Measurements from ENCODE around the gene DHDH.

DHDH gene

GRCh38 chr19:48953141-48953540, 19.6 kb downstream of the DHDH start:
- no peak for DNase-seq

DNA sequence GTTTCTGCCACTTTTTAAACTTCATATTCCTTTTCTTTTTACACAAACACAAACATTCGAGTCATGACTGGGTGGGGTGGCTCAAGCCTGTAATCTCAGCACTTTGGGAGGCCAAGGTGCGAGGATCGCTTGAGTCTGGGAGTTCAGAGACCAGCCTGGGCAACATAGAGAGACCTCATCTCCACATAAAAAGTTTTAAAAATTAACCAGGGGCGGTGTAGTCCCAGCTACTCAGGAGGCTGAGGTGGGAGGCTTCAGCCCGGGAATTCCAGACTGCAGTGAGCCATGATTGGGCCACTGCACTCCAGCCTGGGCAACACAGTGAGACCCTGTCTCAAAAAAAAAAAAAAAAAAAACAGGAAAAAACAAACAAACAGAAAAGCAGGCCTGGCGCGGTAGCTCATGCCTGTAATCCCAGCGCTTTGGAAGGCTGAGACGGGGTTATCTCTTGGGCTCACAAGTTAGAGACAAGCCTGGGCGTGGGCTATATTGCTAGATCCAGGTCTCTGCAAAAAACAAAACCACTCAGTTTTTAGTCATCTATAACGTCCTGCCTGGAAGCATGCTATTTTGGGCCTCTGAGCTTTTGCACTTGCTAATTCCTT, 20.6 kb downstream of the DHDH start:
- DNase-seq, result no peak

- DNase-seq, result peak; percentile 20 to 71
These were observed 21.3 kb downstream of the DHDH start, which contains the start of gene BAX for GRCh38 chr19:48954595-48955307. TSS of gene BAX (plus strand) at chr19:48954875. CDS start at chr19:48954929, 54 bp downstream.

DNA sequence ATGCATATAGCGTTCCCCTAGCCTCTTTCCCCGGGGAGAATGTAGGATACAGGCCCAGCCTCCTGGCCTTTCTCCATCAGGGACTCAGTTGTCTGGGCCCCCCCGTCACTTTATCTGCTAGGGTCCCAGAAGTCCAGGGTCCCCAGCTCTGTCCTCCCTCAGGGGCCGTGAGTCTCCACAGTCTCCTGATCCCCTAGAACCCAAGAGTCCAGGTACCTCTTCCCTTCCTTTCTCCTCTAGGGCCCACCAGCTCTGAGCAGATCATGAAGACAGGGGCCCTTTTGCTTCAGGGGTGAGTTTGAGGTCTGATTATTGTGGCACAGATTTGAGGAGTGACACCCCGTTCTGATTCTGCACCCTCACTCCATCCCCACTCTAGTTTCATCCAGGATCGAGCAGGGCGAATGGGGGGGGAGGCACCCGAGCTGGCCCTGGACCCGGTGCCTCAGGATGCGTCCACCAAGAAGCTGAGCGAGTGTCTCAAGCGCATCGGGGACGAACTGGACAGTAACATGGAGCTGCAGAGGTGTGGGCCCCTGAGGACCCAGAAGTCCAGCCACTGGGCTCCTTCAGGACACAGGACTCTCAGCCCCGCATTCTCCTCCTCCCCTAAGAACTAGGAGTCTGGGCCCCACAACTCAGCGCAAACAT, 21.9 kb downstream of the DHDH start:
- DNase-seq, result no peak

DNA sequence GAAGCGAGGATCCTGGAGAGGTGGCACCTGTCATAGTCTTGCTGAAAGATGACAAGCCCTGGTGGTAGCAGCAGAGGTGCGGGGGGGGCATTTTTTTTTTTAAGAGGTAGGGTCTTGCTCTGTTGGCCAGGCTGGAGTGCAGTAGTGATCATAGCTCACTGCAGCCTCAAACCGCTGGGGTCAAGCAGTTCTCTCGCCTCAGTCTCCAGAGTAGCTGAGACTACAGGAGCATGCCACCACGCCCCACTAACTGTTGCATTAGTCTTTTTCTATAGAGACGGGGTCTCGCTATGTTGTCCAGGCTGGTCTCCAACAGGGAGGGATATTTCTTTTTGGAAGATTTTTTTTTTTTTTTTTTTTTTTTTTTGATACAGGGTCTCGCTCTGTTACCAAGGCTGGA, 24.5 kb downstream of the DHDH start:
- DNase-seq, result no peak

DNA sequence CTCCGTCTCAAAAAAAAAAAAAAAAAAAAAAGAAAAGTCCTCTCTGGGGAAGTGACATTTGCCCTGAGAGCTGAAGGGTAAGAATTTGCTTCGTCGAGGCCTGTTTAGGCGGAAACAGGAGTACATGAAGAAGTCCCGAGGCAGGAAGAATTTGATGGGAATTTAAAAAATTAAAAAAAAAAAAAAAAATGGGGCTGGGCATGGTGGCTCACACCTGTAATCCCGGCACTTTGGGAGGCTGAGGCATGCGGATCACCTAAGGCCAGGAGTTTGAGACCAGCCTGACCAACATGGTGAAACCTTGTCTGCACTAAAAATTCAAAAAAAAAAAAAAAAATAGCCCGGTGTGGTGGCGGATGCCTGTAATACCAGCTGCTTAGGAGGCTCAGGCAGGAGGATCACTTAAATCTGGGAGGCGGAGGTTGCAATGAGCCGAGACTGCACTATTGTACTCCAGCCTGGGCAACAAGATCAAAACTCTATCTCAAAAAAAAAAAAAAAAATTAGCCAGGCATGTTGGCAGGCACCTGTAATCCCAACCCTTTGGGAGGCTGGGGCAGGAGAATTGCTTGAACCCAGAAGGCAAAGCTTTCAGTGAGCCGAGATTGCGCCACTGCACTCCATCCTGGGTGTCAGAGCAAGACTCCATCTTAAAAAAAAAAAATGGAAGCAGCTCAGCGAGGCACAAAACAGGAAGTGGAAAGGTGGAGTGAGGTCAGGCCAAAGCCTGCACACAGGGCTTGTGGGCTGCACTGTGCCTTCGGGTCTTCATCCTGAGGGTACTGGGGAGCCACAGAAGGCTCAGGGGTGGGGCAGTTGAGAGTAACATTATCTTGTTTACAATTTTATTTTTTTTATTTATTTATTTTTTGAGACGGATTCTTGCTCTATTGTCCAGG, 26.1 kb downstream of the DHDH start:
- no peak for DNase-seq

DNA sequence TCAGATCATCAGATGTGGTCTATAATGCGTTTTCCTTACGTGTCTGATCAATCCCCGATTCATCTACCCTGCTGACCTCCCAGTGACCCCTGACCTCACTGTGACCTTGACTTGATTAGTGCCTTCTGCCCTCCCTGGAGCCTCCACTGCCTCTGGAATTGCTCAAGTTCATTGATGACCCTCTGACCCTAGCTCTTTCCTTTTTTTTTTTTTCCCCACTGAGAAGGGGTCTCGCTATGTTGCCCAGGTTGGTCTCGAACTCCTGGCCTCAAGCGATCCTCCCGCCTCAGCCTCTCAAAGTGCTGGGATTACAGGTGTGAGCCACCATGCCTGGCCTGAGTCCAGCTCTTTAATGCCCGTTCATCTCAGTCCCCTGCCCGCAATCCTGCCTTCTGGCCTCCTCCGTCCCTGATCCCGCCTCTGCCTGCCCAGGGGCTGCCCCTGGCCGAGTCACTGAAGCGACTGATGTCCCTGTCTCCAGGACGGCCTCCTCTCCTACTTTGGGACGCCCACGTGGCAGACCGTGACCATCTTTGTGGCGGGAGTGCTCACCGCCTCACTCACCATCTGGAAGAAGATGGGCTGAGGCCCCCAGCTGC, 27.7 kb downstream of the DHDH start:
- DNase-seq, result no peak

DNA sequence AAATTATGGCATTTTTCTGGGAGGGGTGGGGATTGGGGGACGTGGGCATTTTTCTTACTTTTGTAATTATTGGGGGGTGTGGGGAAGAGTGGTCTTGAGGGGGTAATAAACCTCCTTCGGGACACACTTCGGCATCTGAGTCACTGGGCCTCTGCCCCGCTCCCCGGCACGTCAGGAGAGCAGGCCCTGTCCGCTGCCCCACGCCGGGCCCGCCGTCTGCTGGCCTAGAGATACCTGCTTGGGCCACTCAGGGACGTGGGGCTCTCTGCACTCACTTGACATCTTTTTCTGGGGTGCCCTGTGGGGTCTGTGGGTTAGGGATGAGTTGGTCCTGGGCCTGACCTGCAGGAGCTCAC, 28.2 kb downstream of the DHDH start:
- DNase-seq, result no peak

GRCh38 chr19:48962029-48962848, 28.7 kb downstream of the DHDH start:
- DNase-seq, result peak; percentile 40

- no peak for DNase-seq
These were observed 29.3 kb downstream of the DHDH start for GRCh38 chr19:48962849-48963165.

DNA sequence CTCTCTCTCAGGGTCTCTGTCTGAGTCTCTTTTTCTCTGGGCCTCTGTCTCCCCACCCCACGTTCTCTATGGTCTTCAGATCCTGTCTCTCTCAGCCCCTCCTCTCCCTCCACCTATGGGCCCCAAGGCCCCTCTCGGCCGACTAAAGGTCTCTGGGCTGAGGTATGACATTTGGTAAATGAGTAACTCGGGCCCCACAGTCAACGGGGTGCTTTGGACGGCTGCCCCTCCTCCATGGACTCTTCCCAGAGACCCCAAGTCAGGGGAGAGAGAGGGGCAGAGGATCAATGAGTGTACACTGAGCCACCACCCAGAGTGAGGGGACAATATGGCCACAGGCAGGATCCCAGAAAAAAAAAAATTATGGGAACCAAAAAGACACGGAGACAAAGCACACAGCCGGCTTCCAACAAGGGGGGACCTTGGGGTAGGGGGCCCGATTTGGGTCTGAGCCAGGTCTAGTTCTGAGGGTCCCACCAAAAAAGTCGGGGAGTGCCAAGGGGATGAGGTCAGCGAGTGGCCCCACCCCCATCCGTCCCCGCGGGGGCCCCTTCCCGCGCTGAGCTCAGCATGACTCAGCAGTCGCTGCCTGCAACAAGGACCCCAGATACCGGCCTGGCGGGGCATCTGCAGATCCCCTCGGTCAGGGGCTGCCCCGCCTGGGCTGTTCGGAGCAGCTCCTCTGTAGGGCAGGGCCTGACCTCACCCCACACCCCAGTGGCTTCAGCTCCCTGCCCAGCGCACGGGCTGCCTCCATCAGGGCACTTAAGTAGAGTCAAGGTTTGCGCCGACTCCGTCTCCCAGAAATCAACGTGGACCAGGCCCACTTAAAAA, 30.1 kb downstream of the DHDH start:
- peak; percentile 51 to 60 for DNase-seq

DNA sequence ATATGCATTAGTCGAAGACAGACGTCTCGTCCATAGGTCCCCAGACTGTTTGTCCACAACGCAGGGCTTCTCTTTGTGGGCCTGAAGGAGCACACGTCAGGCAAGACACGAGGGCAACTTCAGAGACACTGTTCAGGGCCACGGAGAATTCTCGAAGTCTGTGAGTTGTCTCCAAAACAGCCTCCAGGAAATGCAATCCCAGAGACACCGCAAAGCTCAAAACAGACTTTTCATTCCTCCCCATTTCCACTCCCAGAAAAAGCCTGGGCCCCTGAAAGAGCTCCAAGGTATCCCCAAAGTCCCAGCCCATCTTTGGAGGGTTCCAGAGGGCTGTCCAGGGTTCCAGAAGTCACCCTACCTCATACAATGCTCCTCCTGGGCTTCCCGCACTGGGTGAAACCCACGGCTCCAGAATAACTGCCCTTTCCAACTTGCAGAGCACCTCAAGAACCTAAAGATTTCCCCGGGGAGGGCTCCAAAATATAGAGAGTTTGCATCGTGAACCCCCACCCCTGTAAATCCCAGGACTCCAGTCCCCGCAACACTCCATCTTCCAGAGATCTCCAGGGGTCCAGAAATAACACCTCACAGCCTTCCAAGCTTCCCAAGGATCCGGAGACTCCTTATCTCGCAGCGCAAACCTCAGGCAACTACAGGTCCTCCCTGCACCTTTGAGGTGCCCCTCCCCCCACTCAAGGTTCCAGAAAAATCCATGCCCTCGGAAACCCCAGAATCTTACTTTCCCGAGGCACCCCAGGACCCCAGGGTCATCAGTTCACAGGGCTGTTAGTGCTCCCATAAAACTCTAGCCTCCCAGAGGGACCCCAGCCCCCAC, 30.9 kb downstream of the DHDH start:
- DNase-seq, result no peak

DNA sequence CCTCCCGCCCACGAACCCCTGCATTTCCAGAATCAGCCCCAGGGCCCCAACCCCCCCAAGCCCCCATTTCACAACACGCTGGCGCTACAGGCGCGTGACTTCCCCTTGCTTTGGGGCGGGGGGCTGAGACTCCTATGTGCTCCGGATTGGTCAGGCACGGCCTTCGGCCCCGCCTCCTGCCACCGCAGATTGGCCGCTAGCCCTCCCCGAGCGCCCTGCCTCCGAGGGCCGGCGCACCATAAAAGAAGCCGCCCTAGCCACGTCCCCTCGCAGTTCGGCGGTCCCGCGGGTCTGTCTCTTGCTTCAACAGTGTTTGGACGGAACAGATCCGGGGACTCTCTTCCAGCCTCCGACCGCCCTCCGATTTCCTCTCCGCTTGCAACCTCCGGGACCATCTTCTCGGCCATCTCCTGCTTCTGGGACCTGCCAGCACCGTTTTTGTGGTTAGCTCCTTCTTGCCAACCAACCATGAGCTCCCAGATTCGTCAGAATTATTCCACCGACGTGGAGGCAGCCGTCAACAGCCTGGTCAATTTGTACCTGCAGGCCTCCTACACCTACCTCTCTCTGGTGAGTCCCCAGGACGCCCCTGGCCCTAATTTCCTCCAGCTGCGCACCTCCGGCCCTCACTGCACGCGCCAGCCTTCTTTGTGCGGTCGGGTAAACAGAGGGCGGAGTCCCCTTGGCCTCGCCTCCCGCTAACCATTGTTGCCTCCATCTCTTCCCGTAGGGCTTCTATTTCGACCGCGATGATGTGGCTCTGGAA, 31.7 kb downstream of the DHDH start, which contains the start of gene FTL:
FTL (plus strand) TSS at position 270 of the 766 bp plus-strand sequence; CDS start at position 469, 199 bp downstream.
- peak; percentile 88 to 91 for DNase-seq

- DNase-seq, result peak; percentile 49 to 77
These were observed 32.5 kb downstream of the DHDH start for GRCh38 chr19:48965806-48966540.

- DNase-seq, result no peak
These were observed 33.2 kb downstream of the DHDH start for GRCh38 chr19:48966541-48967345.

- peak in 1 of 2 donors; percentile 25 for DNase-seq
These were observed 34.1 kb downstream of the DHDH start for GRCh38 chr19:48967346-48968178.
